Stimulated activated CD8-positive, alpha-beta memory T cell treated with anti-CD3 and anti-CD28 coated beads, Interleukin-15, amount 100 ng/mL, for 48 hours (primary cell): ENCODE data around the gene CABP7.

Experiments used
- DNase-seq, 2 donors: peaks; one replicate each; pipeline ENCODE4 v3.0.0-alpha.2; 2020; ENCODE audit warnings: low read depth in 2 of 2

CABP7 gene

DNA sequence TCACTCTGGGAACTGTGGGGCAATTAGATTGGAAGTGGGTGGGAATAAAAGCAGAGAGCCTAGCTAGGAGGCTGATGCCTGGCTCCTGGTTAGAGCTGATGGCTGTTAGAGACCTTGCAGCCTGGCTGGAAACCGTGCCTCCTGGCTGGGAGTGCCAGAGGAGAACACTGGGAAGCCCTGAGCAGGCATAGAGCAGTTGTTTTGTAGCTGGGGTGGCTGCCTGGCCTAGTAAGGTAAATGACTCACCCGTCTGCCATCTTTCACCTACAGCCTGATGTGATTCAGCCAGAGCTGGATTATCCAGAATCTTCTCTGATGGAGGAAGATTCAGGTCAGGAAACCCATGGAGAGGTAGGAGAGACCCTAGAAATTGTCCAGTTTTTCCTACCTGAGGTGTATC, 53.4 kb downstream of the CABP7 start:
- no peak for DNase-seq

DNA sequence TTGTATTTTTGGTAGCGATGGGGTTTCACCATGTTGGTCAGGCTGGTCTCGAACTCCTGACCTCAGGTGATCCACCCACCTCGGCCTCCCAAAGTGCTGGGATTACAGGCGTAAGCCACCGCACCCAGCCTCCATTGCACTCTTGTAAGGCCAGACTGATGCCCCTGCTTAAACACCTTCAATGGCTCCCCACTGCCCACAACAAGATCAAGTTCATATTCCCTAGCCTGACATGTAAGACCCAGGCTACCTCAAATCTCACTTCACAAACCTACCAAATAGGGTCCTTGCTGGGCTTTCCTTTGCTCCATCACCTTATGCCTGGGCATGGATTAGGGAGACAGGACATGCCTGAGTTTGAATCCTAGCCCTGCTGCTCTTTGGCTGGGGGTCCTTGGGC, 60.4 kb downstream of the CABP7 start:
- DNase-seq = no peak

DNA sequence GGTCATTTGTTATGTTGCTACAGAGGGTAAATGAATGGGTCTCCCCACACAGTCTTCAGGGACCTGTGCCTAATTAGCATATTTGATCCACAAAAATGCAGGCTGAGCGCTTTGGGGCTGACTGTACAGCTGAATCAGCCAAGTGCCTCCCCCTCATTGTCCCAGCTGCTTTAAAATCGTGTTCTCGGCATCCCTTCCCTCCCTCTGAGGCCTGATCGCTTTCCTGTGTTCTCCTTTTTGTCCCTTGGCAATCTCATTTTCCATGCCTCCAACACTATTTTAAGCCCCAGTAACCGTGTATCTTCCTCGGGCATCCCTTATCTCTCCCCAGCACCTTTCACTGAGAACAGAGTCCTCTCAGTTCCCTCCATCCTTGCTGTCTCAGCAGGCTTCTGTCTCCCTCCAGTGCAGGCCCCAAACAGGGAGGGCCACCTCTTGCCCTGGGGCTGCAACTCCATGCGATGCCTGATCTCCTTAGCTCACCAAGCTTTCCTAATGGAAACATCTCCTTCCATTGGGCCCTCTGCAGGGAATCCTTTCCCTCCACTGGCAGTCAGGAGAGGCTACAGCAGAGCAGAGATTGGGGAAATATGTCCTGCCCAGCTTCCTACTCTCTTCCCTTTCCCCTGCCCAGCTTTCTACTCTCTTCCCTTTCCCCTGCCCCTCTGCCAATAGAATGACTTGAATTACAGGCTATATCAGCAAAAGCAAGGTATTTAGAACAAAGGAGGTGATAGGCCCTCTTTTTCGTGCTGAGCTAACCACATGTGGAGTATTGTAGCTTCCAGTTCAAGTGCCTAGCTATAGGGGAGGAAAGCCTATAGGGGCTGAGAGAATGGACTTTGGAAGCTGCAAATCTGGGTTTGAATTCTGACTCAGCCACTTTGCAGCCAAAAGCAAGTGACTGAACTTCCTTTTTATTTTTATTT, 61.2 kb downstream of the CABP7 start:
- no peak for DNase-seq
